ENCODE data around the gene TNC. TPM values are rescaled to one million over a fixed set of nuclear protein-coding genes. Genes with fewer than 3 reads are reported as not detected.

TNC gene
- total RNA-seq, 2 donors from 2014 or later = 67.5 to 172 TPM

DNA sequence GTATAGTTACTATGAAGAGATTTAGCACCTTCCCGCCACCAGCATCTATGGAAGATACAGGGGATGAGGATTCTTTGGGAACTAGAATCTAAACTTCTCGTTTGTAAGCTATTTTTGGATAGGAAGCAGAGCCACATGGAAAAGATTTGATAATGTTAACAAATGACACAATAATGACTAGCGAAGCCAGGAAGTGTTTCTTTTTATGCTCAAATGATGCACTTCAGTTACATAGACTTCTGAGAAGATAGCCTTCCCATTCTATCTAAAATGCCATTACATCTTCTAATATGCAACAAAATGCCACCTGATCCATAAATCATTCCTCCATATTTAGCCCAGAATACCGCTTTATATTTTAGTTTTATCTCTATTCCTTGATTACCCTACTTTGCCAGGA is 17.0 kb upstream of the TNC start:
- H3K27ac ChIP-seq (ENCODE audit: low read depth, low read length) = no peak overlapping the region
- no peaks in the 10 kb centered on the region for H3K27me3 ChIP-seq (ENCODE audit: control insufficient read depth, insufficient read depth, low read length, poor library complexity, severe bottlenecking)
- Mint-ChIP-seq H3K4me1 (peaks cover 14% of the 10 kb centered on the region), H3K27ac (no peak overlapping the region), H3K27me3 (ENCODE audit: insufficient read depth) (no peaks in the 10 kb centered on the region), H3K9me3 (no peaks in the 10 kb centered on the region), H3K36me3 (ENCODE audit: low read depth) (no peaks in the 10 kb centered on the region), H3K4me3 (no peak overlapping the region)
- no peak overlapping the region for H3K9ac ChIP-seq (ENCODE audit: extremely low read depth, low read length, poor library complexity, severe bottlenecking)
- no peak overlapping the region for H3K4me3 ChIP-seq (ENCODE audit: low read length)
- DNase-seq = no peak
- TF ChIP-seq, protein P1, sequence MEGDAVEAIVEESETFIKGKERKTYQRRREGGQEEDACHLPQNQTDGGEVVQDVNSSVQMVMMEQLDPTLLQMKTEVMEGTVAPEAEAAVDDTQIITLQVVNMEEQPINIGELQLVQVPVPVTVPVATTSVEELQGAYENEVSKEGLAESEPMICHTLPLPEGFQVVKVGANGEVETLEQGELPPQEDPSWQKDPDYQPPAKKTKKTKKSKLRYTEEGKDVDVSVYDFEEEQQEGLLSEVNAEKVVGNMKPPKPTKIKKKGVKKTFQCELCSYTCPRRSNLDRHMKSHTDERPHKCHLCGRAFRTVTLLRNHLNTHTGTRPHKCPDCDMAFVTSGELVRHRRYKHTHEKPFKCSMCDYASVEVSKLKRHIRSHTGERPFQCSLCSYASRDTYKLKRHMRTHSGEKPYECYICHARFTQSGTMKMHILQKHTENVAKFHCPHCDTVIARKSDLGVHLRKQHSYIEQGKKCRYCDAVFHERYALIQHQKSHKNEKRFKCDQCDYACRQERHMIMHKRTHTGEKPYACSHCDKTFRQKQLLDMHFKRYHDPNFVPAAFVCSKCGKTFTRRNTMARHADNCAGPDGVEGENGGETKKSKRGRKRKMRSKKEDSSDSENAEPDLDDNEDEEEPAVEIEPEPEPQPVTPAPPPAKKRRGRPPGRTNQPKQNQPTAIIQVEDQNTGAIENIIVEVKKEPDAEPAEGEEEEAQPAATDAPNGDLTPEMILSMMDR (conservative IDR thresholded peaks at IDR 0.05) = no peak
- H3K4me1 ChIP-seq (ENCODE audit: control insufficient read depth, insufficient read depth, low read length) = no peaks in the 10 kb centered on the region
- H3K36me3 ChIP-seq (ENCODE audit: control insufficient read depth, insufficient read depth, low read length) = no peaks in the 10 kb centered on the region
- WGBS, 2 experiments (ENCODE audit: insufficient coverage in 1 of 2, insufficient read length in 1 of 2) = 92 to 100% methylated on average over 3 to 4 of the region's 4 CpGs
- no peaks in the 10 kb centered on the region for H3K9me3 ChIP-seq (ENCODE audit: control insufficient read depth, low read length)

DNA sequence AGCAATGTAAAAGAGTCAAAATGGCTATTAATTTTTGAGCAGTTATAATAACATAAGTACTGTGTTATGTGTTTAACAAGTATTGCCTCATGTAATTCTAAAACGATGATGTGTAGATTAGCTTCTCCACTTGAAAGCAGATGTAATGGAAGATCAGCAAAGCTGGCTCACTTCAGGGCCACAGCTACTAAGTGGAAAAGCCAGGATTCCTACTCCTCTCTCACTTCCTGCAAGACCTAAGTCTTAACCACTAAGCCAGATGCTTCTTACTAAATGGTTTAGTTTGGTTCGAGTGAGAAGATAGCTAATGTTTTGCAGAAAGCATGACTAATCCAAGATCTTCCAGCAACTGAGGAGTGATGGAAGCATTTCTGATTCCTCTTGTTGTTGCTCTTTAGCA is 15.7 kb upstream of the TNC start:
- Histone ChIP-seq H3K4me1 (ENCODE audit: control insufficient read depth, insufficient read depth, low read length) (no peaks in the 10 kb centered on the region), H3K9me3 (ENCODE audit: control insufficient read depth, low read length) (no peaks in the 10 kb centered on the region), H3K36me3 (ENCODE audit: control insufficient read depth, insufficient read depth, low read length) (no peaks in the 10 kb centered on the region), H3K27ac (ENCODE audit: low read depth, low read length) (no peak overlapping the region), H3K27me3 (ENCODE audit: control insufficient read depth, insufficient read depth, low read length, poor library complexity, severe bottlenecking) (no peaks in the 10 kb centered on the region), H3K4me3 (ENCODE audit: low read length) (no peak overlapping the region), H3K9ac (ENCODE audit: extremely low read depth, low read length, poor library complexity, severe bottlenecking) (no peak overlapping the region)
- WGBS, 2 experiments (ENCODE audit: insufficient coverage in 1 of 2, insufficient read length in 1 of 2) = 85 to 100% methylated on average over 2 of the region's 2 CpGs
- TF ChIP-seq, protein P1 (conservative IDR thresholded peaks at IDR 0.05) = no peak
- DNase-seq = no peak
- H3K4me3 Mint-ChIP-seq = no peak overlapping the region
- no peaks in the 10 kb centered on the region for H3K36me3 Mint-ChIP-seq (ENCODE audit: low read depth)
- no peaks in the 10 kb centered on the region for H3K9me3 Mint-ChIP-seq
- peaks cover 14% of the 10 kb centered on the region for H3K4me1 Mint-ChIP-seq
- no peak overlapping the region for H3K27ac Mint-ChIP-seq
- no peaks in the 10 kb centered on the region for H3K27me3 Mint-ChIP-seq (ENCODE audit: insufficient read depth)

DNA sequence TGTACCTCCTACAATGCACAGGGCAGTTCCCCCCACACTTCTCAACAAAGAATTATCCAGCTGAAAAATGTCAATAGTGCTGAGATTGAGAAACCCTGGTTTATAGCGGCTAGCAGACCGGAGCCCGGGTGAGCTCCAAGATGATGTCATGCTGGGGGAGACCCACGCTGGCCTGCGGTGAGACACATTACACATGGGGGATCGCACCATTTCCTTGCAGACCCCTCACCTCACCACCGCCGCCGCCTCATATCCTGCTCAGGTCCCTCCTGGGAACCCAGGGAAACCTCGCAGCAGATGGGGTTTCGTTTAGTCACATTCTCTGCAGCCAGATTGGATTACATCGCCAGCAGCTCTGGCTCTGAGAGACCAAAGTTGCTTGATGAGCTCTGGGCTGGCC is 14.7 kb upstream of the TNC start:
- Mint-ChIP-seq H3K9me3 (no peaks in the 10 kb centered on the region), H3K27ac (no peak overlapping the region), H3K27me3 (ENCODE audit: insufficient read depth) (no peaks in the 10 kb centered on the region), H3K4me3 (no peak overlapping the region), H3K36me3 (ENCODE audit: low read depth) (no peaks in the 10 kb centered on the region), H3K4me1 (peaks cover 11% of the 10 kb centered on the region)
- 92 to 94% methylated on average over 5 to 12 of the region's 12 CpGs for WGBS, 2 experiments (ENCODE audit: insufficient coverage in 1 of 2, insufficient read length in 1 of 2)
- no peak overlapping the region for H3K4me3 ChIP-seq (ENCODE audit: low read length)
- no peaks in the 10 kb centered on the region for H3K27me3 ChIP-seq (ENCODE audit: control insufficient read depth, insufficient read depth, low read length, poor library complexity, severe bottlenecking)
- no peaks in the 10 kb centered on the region for H3K9me3 ChIP-seq (ENCODE audit: control insufficient read depth, low read length)
- H3K9ac ChIP-seq (ENCODE audit: extremely low read depth, low read length, poor library complexity, severe bottlenecking) = no peak overlapping the region
- no peaks in the 10 kb centered on the region for H3K4me1 ChIP-seq (ENCODE audit: control insufficient read depth, insufficient read depth, low read length)
- TF ChIP-seq, protein P1 (conservative IDR thresholded peaks at IDR 0.05) = no peak
- H3K36me3 ChIP-seq (ENCODE audit: control insufficient read depth, insufficient read depth, low read length) = no peaks in the 10 kb centered on the region
- no peak for DNase-seq
- no peak overlapping the region for H3K27ac ChIP-seq (ENCODE audit: low read depth, low read length)
